Epidermal melanocyte (primary cell): Measurements from ENCODE around the gene TCEA2.
"Not testable (repeated sequence)": the region's sequence is repeated elsewhere in the genome, so short reads cannot be mapped to it uniquely, and the experiment has no call there.

Experiments
- DNase-seq: peaks from one replicate; pipeline ENCODE4 v3.0.0; 2011; ENCODE audit warnings: low spot score; ENCODE audit not compliant: insufficient read length

The TCEA2 gene

GRCh38 chr20:64077541-64077875 lies 14.5 kb downstream of the TCEA2 start:
- no peak for DNase-seq

- no peak for DNase-seq
Measured at GRCh38 chr20:64077876-64078551, 15.0 kb downstream of the TCEA2 start.

GRCh38 chr20:64078934-64079272 lies 15.9 kb downstream of the TCEA2 start:
- DNase-seq, result no peak

GRCh38 chr20:64079273-64080012 lies 16.4 kb downstream of the TCEA2 start, which contains the start of gene RGS19:
Gene RGS19, minus strand, starts transcription at chr20:64079518. Its CDS starts 2,632 bp downstream, at chr20:64076886.
- peak; percentile 69 for DNase-seq

- no peak for DNase-seq
Measured at GRCh38 chr20:64080013-64080812, 17.2 kb downstream of the TCEA2 start, which contains the start of gene OPRL1. Gene OPRL1, plus strand, starts transcription at chr20:64080082. Its CDS starts 12,639 bp downstream, at chr20:64092721.

- no peak for DNase-seq
Measured at GRCh38 chr20:64080813-64081623, 18.0 kb downstream of the TCEA2 start.

GRCh38 chr20:64081624-64081964 lies 18.6 kb downstream of the TCEA2 start:
- DNase-seq, result no peak

GRCh38 chr20:64082126-64082731 lies 19.2 kb downstream of the TCEA2 start:
- no peak for DNase-seq

GRCh38 chr20:64082820-64083377 lies 19.9 kb downstream of the TCEA2 start:
- DNase-seq, result no peak

GRCh38 chr20:64083378-64083803 lies 20.4 kb downstream of the TCEA2 start:
- DNase-seq, result peak; percentile 71

GRCh38 chr20:64083804-64084684 lies 21.0 kb downstream of the TCEA2 start, which contains the start of gene LKAAEAR1:
Gene LKAAEAR1, minus strand, starts transcription at chr20:64084398. Its CDS starts 179 bp downstream, at chr20:64084219.
- no peak for DNase-seq

GRCh38 chr20:64084685-64085152 lies 21.7 kb downstream of the TCEA2 start:
- no peak for DNase-seq

- DNase-seq, result no peak
Measured at GRCh38 chr20:64086801-64087200, 23.8 kb downstream of the TCEA2 start.

GRCh38 chr20:64087226-64087825 lies 24.3 kb downstream of the TCEA2 start:
- not testable (repeated sequence) for DNase-seq

GRCh38 chr20:64088586-64088985 lies 25.6 kb downstream of the TCEA2 start:
- not testable (repeated sequence) for DNase-seq

GRCh38 chr20:64090165-64090564 lies 27.2 kb downstream of the TCEA2 start:
- no peak for DNase-seq

GRCh38 chr20:64091340-64091739 lies 28.3 kb downstream of the TCEA2 start:
- DNase-seq, result no peak

- DNase-seq, result no peak
Measured at GRCh38 chr20:64091770-64092169, 28.8 kb downstream of the TCEA2 start.
